Activated T-helper 1 cell treated with anti-CD3 and anti-CD28 coated beads, Interleukin-12 subunit alpha, Interleukin-12 subunit beta, Interleukin-2, Interleukin-4 antibody, amounts not matched to agents 30 ng/mL and 10 ng/mL and 1 ng/mL, durations not matched to agents 14 hours and 24 hours and 36 hours (primary cell): ENCODE data around the gene IGSF8. TPM values are rescaled to one million over a fixed set of nuclear protein-coding genes. Genes with fewer than 3 reads are reported as not detected.
A peak's percentile ranks its signal among the peaks of the same experiment; 100 is the strongest.

ENCODE experiments used
- DNase-seq: peaks from one replicate; pipeline ENCODE4 v3.0.0; 2021; ENCODE audit warnings: low spot score
- H3K27ac Mint-ChIP-seq: one replicate; pipeline ENCODE4 v1.8.0; 2021; ENCODE audit warnings: mild to moderate bottlenecking, mixed read lengths
- H3K27me3 Mint-ChIP-seq: one replicate; pipeline ENCODE4 v1.8.0; 2022; ENCODE audit warnings: mild to moderate bottlenecking, moderate library complexity, mixed read lengths; ENCODE audit not compliant: insufficient read depth
- H3K36me3 Mint-ChIP-seq: one replicate; pipeline ENCODE4 v1.8.0; 2021; ENCODE audit warnings: low read depth, mixed read lengths
- H3K4me1 Mint-ChIP-seq: one replicate; pipeline ENCODE4 v1.8.0; 2021; ENCODE audit warnings: low read depth, mixed read lengths
- H3K4me3 Mint-ChIP-seq: one replicate; pipeline ENCODE4 v1.8.0; 2021; ENCODE audit warnings: mild to moderate bottlenecking, moderate library complexity, mixed read lengths
- H3K9me3 Mint-ChIP-seq: one replicate; pipeline ENCODE4 v1.8.0; 2021; ENCODE audit warnings: mixed read lengths
- intact Hi-C: fragments of 100-400 bp; cut with micrococcal nuclease; formaldehyde crosslinking; loops from one replicate; pipeline ENCODE4 v1.15.1; 2024
- total RNA-seq: library from RNA; stranded (reverse); gene quantifications from 2 replicates; pipeline ENCODE4 v1.2.3, GENCODE V29; 2022

IGSF8 gene
- total RNA-seq, 1 donor from 2014 or later, result 25.5 TPM

GRCh38 chr1:160075836-160076235 lies 22.6 kb downstream of the IGSF8 start:
- Mint-ChIP-seq H3K4me1 (peaks cover 10% of the 10 kb centered on the region), H3K27me3 (peaks cover 39% of the 10 kb centered on the region), H3K4me3 (no peak overlapping the region), H3K9me3 (no peaks in the 10 kb centered on the region), H3K27ac (no peak overlapping the region), H3K36me3 (no peaks in the 10 kb centered on the region)
- intact Hi-C loops, result no loop called here
- DNase-seq, result no peak

GRCh38 chr1:160074865-160075264 lies 23.6 kb downstream of the IGSF8 start:
- Mint-ChIP-seq H3K36me3 (peaks cover 3% of the 10 kb centered on the region), H3K9me3 (no peaks in the 10 kb centered on the region), H3K27me3 (peaks cover 39% of the 10 kb centered on the region), H3K4me3 (no peak overlapping the region), H3K4me1 (peaks cover 13% of the 10 kb centered on the region), H3K27ac (no peak overlapping the region)
- intact Hi-C loops, result no loop called here
- DNase-seq, result no peak

GRCh38 chr1:160071289-160071688 lies 27.1 kb downstream of the IGSF8 start:
- H3K27me3 Mint-ChIP-seq, result peaks cover 38% of the 10 kb centered on the region
- DNase-seq, result no peak
- H3K4me1 Mint-ChIP-seq, result peaks cover 7% of the 10 kb centered on the region
- H3K9me3 Mint-ChIP-seq, result no peaks in the 10 kb centered on the region
- intact Hi-C loops, result no loop called here
- H3K27ac Mint-ChIP-seq, result no peak overlapping the region
- no peak overlapping the region for H3K4me3 Mint-ChIP-seq
- peaks cover 3% of the 10 kb centered on the region for H3K36me3 Mint-ChIP-seq

GRCh38 chr1:160070243-160071163 lies 27.9 kb downstream of the IGSF8 start:
- peaks cover 3% of the 10 kb centered on the region for H3K36me3 Mint-ChIP-seq
- H3K4me1 Mint-ChIP-seq, result peaks cover 7% of the 10 kb centered on the region
- intact Hi-C loops, result loop anchor here (1.0 kb wide), 1 partner anchor 15 kb away; no protein-coding TSS in a partner anchor
- H3K27me3 Mint-ChIP-seq, result peaks cover 37% of the 10 kb centered on the region
- H3K27ac Mint-ChIP-seq, result no peak overlapping the region
- no peaks in the 10 kb centered on the region for H3K9me3 Mint-ChIP-seq
- H3K4me3 Mint-ChIP-seq, result peak overlapping the region; percentile 67
- DNase-seq, result peak; percentile 25

GRCh38 chr1:160069460-160070231 lies 28.8 kb downstream of the IGSF8 start, which contains the start of gene KCNJ10:
KCNJ10 (minus strand) TSS chr1:160070160; CDS start chr1:160042532, 27,628 bp downstream.
- DNase-seq, result no peak
- peaks cover 7% of the 10 kb centered on the region for H3K4me1 Mint-ChIP-seq
- no peaks in the 10 kb centered on the region for H3K9me3 Mint-ChIP-seq
- H3K36me3 Mint-ChIP-seq, result peaks cover 3% of the 10 kb centered on the region
- intact Hi-C loops, result loop anchor here (1.0 kb wide), 1 partner anchor 16 kb away; no protein-coding TSS in a partner anchor
- H3K27me3 Mint-ChIP-seq, result peaks cover 38% of the 10 kb centered on the region
- H3K27ac Mint-ChIP-seq, result no peak within 1 kb of the TSS
- H3K4me3 Mint-ChIP-seq, result peak within 1 kb of the TSS; percentile 67

- peaks cover 7% of the 10 kb centered on the region for H3K4me1 Mint-ChIP-seq
- no peak overlapping the region for H3K27ac Mint-ChIP-seq
- intact Hi-C loops, result no loop called here
- no peak for DNase-seq
- H3K27me3 Mint-ChIP-seq, result peaks cover 41% of the 10 kb centered on the region
- no peak overlapping the region for H3K4me3 Mint-ChIP-seq
- H3K36me3 Mint-ChIP-seq, result peaks cover 3% of the 10 kb centered on the region
- H3K9me3 Mint-ChIP-seq, result no peaks in the 10 kb centered on the region
Measured at GRCh38 chr1:160068225-160068624, 30.2 kb downstream of the IGSF8 start.

- DNase-seq, result no peak
- no peaks in the 10 kb centered on the region for H3K9me3 Mint-ChIP-seq
- H3K4me3 Mint-ChIP-seq, result no peak overlapping the region
- peaks cover 7% of the 10 kb centered on the region for H3K4me1 Mint-ChIP-seq
- peaks cover 40% of the 10 kb centered on the region for H3K27me3 Mint-ChIP-seq
- H3K27ac Mint-ChIP-seq, result no peak overlapping the region
- intact Hi-C loops, result no loop called here
- peaks cover 3% of the 10 kb centered on the region for H3K36me3 Mint-ChIP-seq
Measured at GRCh38 chr1:160066829-160067745, 31.3 kb downstream of the IGSF8 start.

- no peaks in the 10 kb centered on the region for H3K9me3 Mint-ChIP-seq
- H3K27me3 Mint-ChIP-seq, result peaks cover 31% of the 10 kb centered on the region
- H3K4me3 Mint-ChIP-seq, result no peak overlapping the region
- no peaks in the 10 kb centered on the region for H3K36me3 Mint-ChIP-seq
- H3K4me1 Mint-ChIP-seq, result no peaks in the 10 kb centered on the region
- intact Hi-C loops, result no loop called here
- no peak for DNase-seq
- H3K27ac Mint-ChIP-seq, result no peak overlapping the region
Measured at GRCh38 chr1:160064746-160065145, 33.7 kb downstream of the IGSF8 start.

- no peaks in the 10 kb centered on the region for H3K36me3 Mint-ChIP-seq
- H3K4me3 Mint-ChIP-seq, result no peak overlapping the region
- no peak overlapping the region for H3K27ac Mint-ChIP-seq
- intact Hi-C loops, result no loop called here
- no peaks in the 10 kb centered on the region for H3K9me3 Mint-ChIP-seq
- no peaks in the 10 kb centered on the region for H3K4me1 Mint-ChIP-seq
- DNase-seq, result no peak
- peaks cover 31% of the 10 kb centered on the region for H3K27me3 Mint-ChIP-seq
Measured at GRCh38 chr1:160064164-160064563, 34.3 kb downstream of the IGSF8 start.

GRCh38 chr1:160063176-160063575 lies 35.2 kb downstream of the IGSF8 start:
- Mint-ChIP-seq H3K27ac (no peak overlapping the region), H3K36me3 (no peaks in the 10 kb centered on the region), H3K27me3 (peaks cover 25% of the 10 kb centered on the region), H3K4me3 (no peak overlapping the region), H3K4me1 (no peaks in the 10 kb centered on the region), H3K9me3 (no peaks in the 10 kb centered on the region)
- DNase-seq, result no peak
- intact Hi-C loops, result no loop called here

GRCh38 chr1:160062230-160062532 lies 36.2 kb downstream of the IGSF8 start:
- intact Hi-C loops, result no loop called here
- no peak overlapping the region for H3K4me3 Mint-ChIP-seq
- no peaks in the 10 kb centered on the region for H3K36me3 Mint-ChIP-seq
- no peaks in the 10 kb centered on the region for H3K9me3 Mint-ChIP-seq
- H3K4me1 Mint-ChIP-seq, result no peaks in the 10 kb centered on the region
- no peak for DNase-seq
- peaks cover 25% of the 10 kb centered on the region for H3K27me3 Mint-ChIP-seq
- H3K27ac Mint-ChIP-seq, result no peak overlapping the region

GRCh38 chr1:160061369-160062229 lies 36.8 kb downstream of the IGSF8 start:
- intact Hi-C loops, result no loop called here

More at GRCh38 chr1:160061369-160062229, 36.8 kb downstream of the IGSF8 start:
- Mint-ChIP-seq H3K36me3 (no peaks in the 10 kb centered on the region), H3K4me1 (no peaks in the 10 kb centered on the region), H3K4me3 (no peak overlapping the region), H3K27ac (no peak overlapping the region), H3K27me3 (peaks cover 21% of the 10 kb centered on the region), H3K9me3 (no peaks in the 10 kb centered on the region)
- no peak for DNase-seq
